ENCODE results near the gene ATXN10. TPM values are rescaled to one million over a fixed set of nuclear protein-coding genes. Genes with fewer than 3 reads are reported as not detected.

ATXN10 gene
- polyA plus RNA-seq, 3 donors from 2014 or later: 97.7 to 113 (median 112) TPM

- no peak for DNase-seq
- Mint-ChIP-seq H3K4me3 (no peak overlapping the region), H3K27ac (no peak overlapping the region), H3K36me3 (peaks cover 0 to 11% (median 5%) of the 10 kb centered on the region in 3 donors), H3K27me3 (ENCODE audit: low read depth in 3 of 3) (peaks cover 0 to 2% (median 0%) of the 10 kb centered on the region in 3 donors), H3K4me1 (peaks cover 6 to 25% of the 10 kb centered on the region in 2 donors), H3K9me3 (no peaks in the 10 kb centered on the region)
Observed at GRCh38 chr22:45832959-45833580, 161.4 kb downstream of the ATXN10 start.

GRCh38 chr22:45833613-45834012, 162.0 kb downstream of the ATXN10 start:
- peaks cover 0 to 2% (median 0%) of the 10 kb centered on the region in 3 donors for H3K27me3 Mint-ChIP-seq (ENCODE audit: low read depth in 3 of 3)
- no peak overlapping the region for H3K27ac Mint-ChIP-seq
- H3K4me1 Mint-ChIP-seq: peaks cover 6 to 25% of the 10 kb centered on the region in 2 donors
- DNase-seq: no peak
- peaks cover 0 to 11% (median 5%) of the 10 kb centered on the region in 3 donors for H3K36me3 Mint-ChIP-seq
- H3K9me3 Mint-ChIP-seq: no peaks in the 10 kb centered on the region
- H3K4me3 Mint-ChIP-seq: no peak overlapping the region

DNA sequence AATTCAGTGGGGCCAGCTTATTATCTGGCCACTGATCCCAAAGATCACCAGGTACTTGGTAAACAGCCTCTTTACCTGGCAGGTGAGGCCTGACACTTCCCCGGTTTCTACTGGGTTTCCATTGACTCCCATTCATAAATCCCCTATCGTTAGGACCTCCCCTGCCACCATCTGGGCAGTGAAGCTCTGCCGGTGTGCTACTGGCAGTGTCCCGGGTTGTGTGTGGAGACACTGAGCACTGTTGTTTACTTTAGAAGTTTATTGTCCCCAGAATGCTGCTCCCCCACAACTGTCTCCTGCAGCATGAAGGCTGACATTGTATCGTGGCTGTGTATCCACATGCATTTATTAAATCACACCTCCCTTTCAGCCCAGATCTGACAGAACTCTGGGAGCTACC, 162.6 kb downstream of the ATXN10 start:
- Mint-ChIP-seq H3K9me3 (no peaks in the 10 kb centered on the region), H3K4me3 (no peak overlapping the region), H3K27me3 (ENCODE audit: low read depth in 3 of 3) (peaks cover 0 to 2% (median 0%) of the 10 kb centered on the region in 3 donors), H3K36me3 (peaks cover 0 to 5% (median under 1%) of the 10 kb centered on the region in 3 donors), H3K27ac (no peak overlapping the region), H3K4me1 (peaks cover 6 to 25% of the 10 kb centered on the region in 2 donors)
- no peak for DNase-seq

- DNase-seq: peak in 1 of 3 donors; percentile 12
- Mint-ChIP-seq H3K27me3 (ENCODE audit: low read depth in 3 of 3) (peaks cover 0 to 2% (median 0%) of the 10 kb centered on the region in 3 donors), H3K36me3 (peaks cover 0 to 4% (median 2%) of the 10 kb centered on the region in 3 donors), H3K9me3 (no peaks in the 10 kb centered on the region), H3K4me1 (peaks cover 6 to 25% of the 10 kb centered on the region in 2 donors), H3K4me3 (no peak overlapping the region), H3K27ac (no peak overlapping the region)
Observed at GRCh38 chr22:45834795-45835194, 163.2 kb downstream of the ATXN10 start.

DNA sequence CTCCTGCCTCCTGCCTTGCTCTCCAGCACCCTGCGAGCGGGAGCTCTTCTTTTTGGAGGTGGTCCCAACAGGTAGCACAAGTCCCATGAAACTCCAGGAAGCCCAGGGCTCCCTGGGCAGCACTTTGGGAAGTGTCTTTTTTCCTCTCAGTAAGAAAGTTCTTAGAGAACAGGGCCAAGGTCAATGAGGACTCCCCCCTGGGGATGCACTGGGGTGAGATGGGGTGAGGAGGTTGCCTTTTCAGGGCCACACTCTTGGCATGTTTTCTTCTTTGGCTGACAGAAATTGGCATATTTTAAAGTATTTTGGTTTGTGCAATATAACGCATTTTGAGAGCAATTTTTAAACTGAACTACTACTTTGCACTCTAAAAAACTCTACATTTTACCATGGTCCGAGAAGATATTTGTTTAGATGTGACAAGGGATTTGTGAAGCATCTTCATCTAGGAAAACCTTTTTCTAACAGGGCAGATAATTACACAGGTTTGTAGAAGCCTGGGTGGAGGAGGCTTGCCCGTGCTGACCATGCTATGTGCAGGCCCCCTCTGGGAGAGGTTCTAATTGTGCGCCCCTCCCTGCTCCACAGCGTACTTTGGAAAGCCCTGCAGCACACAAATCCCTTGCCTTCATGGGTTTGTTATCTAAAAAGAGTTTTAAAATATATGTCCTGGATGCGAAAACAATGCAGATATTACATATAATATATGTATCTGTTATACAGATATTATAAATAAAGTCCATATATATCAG, 165.0 kb downstream of the ATXN10 start:
- Mint-ChIP-seq H3K27me3 (ENCODE audit: low read depth in 3 of 3) (peaks cover 0 to 2% (median 0%) of the 10 kb centered on the region in 3 donors), H3K27ac (no peak overlapping the region), H3K4me1 (peaks cover 6 to 25% of the 10 kb centered on the region in 2 donors), H3K36me3 (peaks cover 4 to 5% (median 4%) of the 10 kb centered on the region in 3 donors), H3K4me3 (no peak overlapping the region), H3K9me3 (no peaks in the 10 kb centered on the region)
- no peak for DNase-seq

GRCh38 chr22:45837508-45837907, 165.9 kb downstream of the ATXN10 start:
- H3K36me3 Mint-ChIP-seq: peaks cover 4 to 5% (median 4%) of the 10 kb centered on the region in 3 donors
- H3K4me3 Mint-ChIP-seq: no peak overlapping the region

GRCh38 chr22:45838305-45838887, 166.8 kb downstream of the ATXN10 start:
- Mint-ChIP-seq H3K9me3 (no peaks in the 10 kb centered on the region), H3K4me1 (peaks cover 13 to 32% of the 10 kb centered on the region in 2 donors), H3K27ac (peak overlapping the region in 1 of 6 donors; percentile 36), H3K4me3 (no peak overlapping the region), H3K27me3 (ENCODE audit: low read depth in 3 of 3) (no peaks in the 10 kb centered on the region), H3K36me3 (peaks cover 3 to 5% (median 4%) of the 10 kb centered on the region in 3 donors)
- DNase-seq: no peak

More at GRCh38 chr22:45837508-45837907, 165.9 kb downstream of the ATXN10 start:
- H3K9me3 Mint-ChIP-seq: no peaks in the 10 kb centered on the region
- DNase-seq: no peak
- H3K4me1 Mint-ChIP-seq: peaks cover 6 to 29% of the 10 kb centered on the region in 2 donors
- H3K27ac Mint-ChIP-seq: no peak overlapping the region
- no peaks in the 10 kb centered on the region for H3K27me3 Mint-ChIP-seq (ENCODE audit: low read depth in 3 of 3)

- Mint-ChIP-seq H3K9me3 (no peaks in the 10 kb centered on the region), H3K4me3 (no peak overlapping the region), H3K27me3 (ENCODE audit: low read depth in 3 of 3) (no peaks in the 10 kb centered on the region), H3K4me1 (peaks cover 14 to 27% of the 10 kb centered on the region in 2 donors), H3K27ac (no peak overlapping the region), H3K36me3 (peaks cover 4 to 17% (median 10%) of the 10 kb centered on the region in 3 donors)
- DNase-seq: no peak
Observed at GRCh38 chr22:45840483-45840882, 168.8 kb downstream of the ATXN10 start.

- no peak for DNase-seq
- no peak overlapping the region for H3K4me3 Mint-ChIP-seq
- H3K4me1 Mint-ChIP-seq: peaks cover 13 to 21% of the 10 kb centered on the region in 2 donors
- H3K27ac Mint-ChIP-seq: peak overlapping the region in 1 of 6 donors; percentile 31
- no peaks in the 10 kb centered on the region for H3K27me3 Mint-ChIP-seq (ENCODE audit: low read depth in 3 of 3)
- H3K36me3 Mint-ChIP-seq: peaks cover 4 to 23% (median 10%) of the 10 kb centered on the region in 3 donors
- no peaks in the 10 kb centered on the region for H3K9me3 Mint-ChIP-seq
Observed at GRCh38 chr22:45842291-45842991, 170.8 kb downstream of the ATXN10 start.

DNA sequence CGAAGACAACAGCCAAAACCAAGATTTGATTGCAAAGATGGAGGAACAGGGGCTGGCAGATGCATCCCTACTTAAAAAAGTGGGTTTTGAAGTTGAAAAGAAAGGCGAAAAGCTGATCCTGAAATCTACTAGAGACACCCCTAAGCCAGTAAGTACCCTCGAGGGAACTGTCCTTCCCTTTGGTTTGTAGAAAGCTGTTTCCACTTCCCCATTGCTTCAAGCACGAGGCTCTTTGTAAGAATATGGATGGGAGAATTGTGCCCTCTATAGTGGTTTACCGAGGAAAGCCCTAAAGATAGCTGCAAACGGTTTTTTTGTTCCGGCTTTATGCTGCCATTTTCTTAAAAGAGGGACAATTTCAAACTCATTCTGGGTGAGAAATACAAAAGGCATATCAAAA, 171.4 kb downstream of the ATXN10 start:
- Mint-ChIP-seq H3K36me3 (peaks cover 9 to 28% (median 15%) of the 10 kb centered on the region in 3 donors), H3K9me3 (no peaks in the 10 kb centered on the region), H3K4me3 (no peak overlapping the region), H3K27ac (no peak overlapping the region), H3K27me3 (ENCODE audit: low read depth in 3 of 3) (no peaks in the 10 kb centered on the region), H3K4me1 (peaks cover 13 to 21% of the 10 kb centered on the region in 2 donors)
- no peak for DNase-seq

DNA sequence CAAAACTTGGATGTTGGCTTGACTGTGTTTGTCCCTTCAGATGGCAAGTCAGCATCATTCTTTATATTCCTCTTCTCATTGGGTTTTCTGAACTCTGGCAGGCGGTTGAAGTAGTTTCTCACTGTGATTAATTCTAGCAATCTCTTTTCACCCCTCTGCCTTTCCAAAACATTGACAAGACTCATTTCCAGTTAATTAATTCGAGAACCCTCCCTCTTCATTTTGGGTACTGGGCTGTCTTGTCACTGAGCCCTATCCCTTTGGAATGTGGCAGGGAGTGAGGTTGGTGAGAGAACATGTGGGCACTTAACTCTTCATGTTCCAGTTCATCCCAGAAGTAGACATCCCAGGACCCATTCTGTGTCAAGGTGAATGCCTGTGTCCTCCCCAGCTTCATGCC, 172.4 kb downstream of the ATXN10 start:
- Mint-ChIP-seq H3K27ac (peak overlapping the region in 4 of 6 donors; percentile 9 to 46 (median 41)), H3K4me1 (peaks cover 13 to 21% of the 10 kb centered on the region in 2 donors), H3K36me3 (peaks cover 17 to 36% (median 24%) of the 10 kb centered on the region in 3 donors), H3K4me3 (peak overlapping the region in 1 of 5 donors; percentile 49), H3K9me3 (no peaks in the 10 kb centered on the region), H3K27me3 (ENCODE audit: low read depth in 3 of 3) (peaks cover 0 to 2% (median 0%) of the 10 kb centered on the region in 3 donors)
- no peak for DNase-seq

GRCh38 chr22:45845076-45845487, 173.4 kb downstream of the ATXN10 start:
- Mint-ChIP-seq H3K27me3 (ENCODE audit: low read depth in 3 of 3) (peaks cover 0 to 3% (median 0%) of the 10 kb centered on the region in 3 donors), H3K27ac (no peak overlapping the region), H3K36me3 (peaks cover 26 to 42% (median 29%) of the 10 kb centered on the region in 3 donors), H3K4me1 (peaks cover 13 to 21% of the 10 kb centered on the region in 2 donors), H3K4me3 (no peak overlapping the region), H3K9me3 (peaks cover 0 to under 1% (median 0%) of the 10 kb centered on the region in 6 donors)
- DNase-seq: no peak

GRCh38 chr22:45846952-45847351, 175.3 kb downstream of the ATXN10 start:
- Mint-ChIP-seq H3K4me3 (no peak overlapping the region), H3K36me3 (peaks cover 42 to 58% (median 45%) of the 10 kb centered on the region in 3 donors), H3K9me3 (peaks cover 0 to 6% (median 3%) of the 10 kb centered on the region in 6 donors), H3K27me3 (ENCODE audit: low read depth in 3 of 3) (peaks cover 0 to 6% (median 0%) of the 10 kb centered on the region in 3 donors), H3K4me1 (peaks cover 13 to 21% of the 10 kb centered on the region in 2 donors), H3K27ac (no peak overlapping the region)
- no peak for DNase-seq

Measured in immature natural killer cell (primary cell).